Naive thymus-derived CD4-positive, alpha-beta T cell (primary cell): ENCODE measurements around the gene CNP. TPM values are rescaled to one million over a fixed set of nuclear protein-coding genes. Genes with fewer than 3 reads are reported as not detected.

Experiments used
- ATAC-seq: fragments of 150-1000 bp; cut with Tn5 transposase; 2 replicates; pipeline ENCODE4 v1.10.0; 2021; ENCODE audit warnings: mild to moderate bottlenecking, moderate library complexity
- CTCF ChIA-PET: fragments of 350-600 bp; sonication (Branson Sonifier 250); formaldehyde crosslinking; loops from one replicate; lab custom pipeline; 2021; ENCODE audit warnings: antibody characterized with exemption; lab: Charles Lee
- POLR2A ChIA-PET: fragments of 350-600 bp; sonication (Branson Sonifier 250); formaldehyde crosslinking; loops from one replicate; lab custom pipeline; 2021; ENCODE audit warnings: antibody characterized with exemption, inconsistent platforms; lab: Charles Lee
- DNase-seq, 9 donors: peaks; one replicate each; pipeline versions ENCODE4 v3.0.0 to v3.0.0-alpha.2; 2020 to 2022; ENCODE audit warnings: mixed read lengths in 1 of 9
- H3K27ac ChIP-seq: one replicate; pipeline ENCODE4 v1.7.0; 2013; ENCODE audit warnings: mild to moderate bottlenecking, low read depth, low read length, moderate library complexity
- H3K27me3 ChIP-seq, 2 donors: one replicate each; pipeline ENCODE4 v1.7.0; 2013; ENCODE audit warnings: low read length in 2 of 2, mild to moderate bottlenecking in 2 of 2, moderate library complexity in 2 of 2; ENCODE audit not compliant: control insufficient read depth in 2 of 2, insufficient read depth in 2 of 2
- H3K36me3 ChIP-seq, 3 experiments: 1 replicate in 2 of 3; 2 replicates in 1 of 3; pipeline ENCODE4 v1.7.0; 2013; ENCODE audit warnings: low read length in 3 of 3, mild to moderate bottlenecking in 3 of 3, moderate library complexity in 1 of 3; ENCODE audit not compliant: insufficient read depth in 3 of 3, control insufficient read depth in 2 of 3
- H3K4me1 ChIP-seq, 2 donors: one replicate each; pipeline ENCODE4 v1.7.0; 2013; ENCODE audit warnings: low read length in 2 of 2, mild to moderate bottlenecking in 2 of 2, moderate library complexity in 1 of 2; ENCODE audit not compliant: control insufficient read depth in 2 of 2, insufficient read depth in 2 of 2
- H3K4me3 ChIP-seq: 2 replicates; pipeline ENCODE4 v1.7.0; 2013; ENCODE audit warnings: mild to moderate bottlenecking, low read length
- H3K9me3 ChIP-seq, 3 experiments: 1 replicate in 2 of 3; 2 replicates in 1 of 3; pipeline ENCODE4 v1.7.0; 2013; ENCODE audit warnings: low read length in 3 of 3; ENCODE audit not compliant: control insufficient read depth in 2 of 3
- H3K27ac Mint-ChIP-seq, 9 donors: one replicate each; pipeline ENCODE4 v1.8.0; 2020 to 2022; ENCODE audit warnings: mixed read lengths in 9 of 9, mild to moderate bottlenecking in 8 of 9, moderate library complexity in 5 of 9, inconsistent platforms in 2 of 9
- H3K27me3 Mint-ChIP-seq, 5 donors: one replicate each; pipeline ENCODE4 v1.8.0; 2021 to 2022; ENCODE audit warnings: mixed read lengths in 5 of 5, mild to moderate bottlenecking in 1 of 5
- H3K36me3 Mint-ChIP-seq, 5 donors: one replicate each; pipeline ENCODE4 v1.8.0; 2020 to 2022; ENCODE audit warnings: mixed read lengths in 5 of 5, mild to moderate bottlenecking in 3 of 5, inconsistent platforms in 1 of 5
- H3K4me1 Mint-ChIP-seq, 7 donors: one replicate each; pipeline ENCODE4 v1.8.0; 2020 to 2022; ENCODE audit warnings: mixed read lengths in 7 of 7, mild to moderate bottlenecking in 3 of 7, inconsistent platforms in 1 of 7
- H3K4me3 Mint-ChIP-seq, 10 donors: one replicate each; pipeline ENCODE4 v1.8.0; 2020 to 2022; ENCODE audit warnings: mild to moderate bottlenecking in 10 of 10, mixed read lengths in 10 of 10, moderate library complexity in 6 of 10, inconsistent platforms in 2 of 10
- H3K9me3 Mint-ChIP-seq, 11 donors: one replicate each; pipeline ENCODE4 v1.8.0; 2020 to 2022; ENCODE audit warnings: mixed read lengths in 11 of 11, mild to moderate bottlenecking in 4 of 11, inconsistent platforms in 1 of 11, moderate library complexity in 1 of 11
- intact Hi-C, 2 donors: fragments of 100-400 bp; cut with micrococcal nuclease; formaldehyde crosslinking; loops; one replicate each; pipeline ENCODE4 v1.15.1; 2023
- polyA plus RNA-seq, 2 donors: library from polyadenylated mRNA; unstranded; fragments of 300-500 nt; fragmentation: Illumina TruSeq; gene quantifications; one replicate each; pipeline ENCODE4 v1.2.3, GENCODE V29; 2021
- total RNA-seq, 6 experiments: library from RNA in 5 of 6; stranded (reverse) in 5 of 6; gene quantifications; 1 replicate in 5 of 6; 2 replicates in 1 of 6; pipeline ENCODE4 v1.2.3 and lab custom pipeline; 2021 to 2026

CNP gene
- total and polyA plus RNA-seq, 7 experiments from 2014 or later, result 29.6 to 86.3 (median 32.5) TPM

GRCh38 chr17:41996855-41997164 is 30.2 kb downstream of the CNP start:
- H3K27ac ChIP-seq, result no peak overlapping the region
- DNase-seq (no peak), ATAC-seq (no peak)
- no peaks in the 10 kb centered on the region for H3K9me3 ChIP-seq
- no peak overlapping the region for H3K4me3 Mint-ChIP-seq
- CTCF ChIA-PET, result interaction anchor here (0.9 kb wide), 1 partner anchor 10 kb away, joined by 4 read pairs; no protein-coding TSS in a partner anchor
- H3K36me3 ChIP-seq, result peaks cover 13 to 93% (median 29%) of the 10 kb centered on the region in 3 experiments
- peak overlapping the region in 1 of 9 donors; percentile 53 for H3K27ac Mint-ChIP-seq
- no peaks in the 10 kb centered on the region for H3K9me3 Mint-ChIP-seq
- peaks cover 4 to 36% (median 27%) of the 10 kb centered on the region in 5 donors for H3K36me3 Mint-ChIP-seq
- H3K27me3 Mint-ChIP-seq, result no peaks in the 10 kb centered on the region
- no peak overlapping the region for H3K4me3 ChIP-seq
- intact Hi-C loops, result no loop called here
- no peaks in the 10 kb centered on the region for H3K27me3 ChIP-seq
- POLR2A ChIA-PET, result interaction anchor here (1.6 kb wide), 1 partner anchor 23 kb away, joined by 6 read pairs; the partner anchor contains the start of gene NKIRAS2
- H3K4me1 ChIP-seq, result no peaks in the 10 kb centered on the region
- H3K4me1 Mint-ChIP-seq, result peaks cover 0 to 11% (median 0%) of the 10 kb centered on the region in 7 donors

GRCh38 chr17:41998497-41998896 is 31.9 kb downstream of the CNP start:
- POLR2A ChIA-PET, result no interaction called here
- H3K4me3 Mint-ChIP-seq, result no peak overlapping the region
- ATAC-seq (no peak), DNase-seq (no peak)
- no peaks in the 10 kb centered on the region for H3K9me3 Mint-ChIP-seq
- no peaks in the 10 kb centered on the region for H3K27me3 ChIP-seq
- H3K4me3 ChIP-seq, result no peak overlapping the region
- H3K4me1 ChIP-seq, result no peaks in the 10 kb centered on the region
- H3K36me3 Mint-ChIP-seq, result peaks cover 4 to 37% (median 20%) of the 10 kb centered on the region in 5 donors
- H3K27ac ChIP-seq, result no peak overlapping the region
- no peaks in the 10 kb centered on the region for H3K27me3 Mint-ChIP-seq
- peaks cover 13 to 93% (median 34%) of the 10 kb centered on the region in 3 experiments for H3K36me3 ChIP-seq
- intact Hi-C loops, result no loop called here
- peaks cover 0 to 24% (median 11%) of the 10 kb centered on the region in 7 donors for H3K4me1 Mint-ChIP-seq
- CTCF ChIA-PET, result no interaction called here
- peak overlapping the region in 1 of 9 donors; percentile 4 for H3K27ac Mint-ChIP-seq
- no peaks in the 10 kb centered on the region for H3K9me3 ChIP-seq

- no peaks in the 10 kb centered on the region for H3K27me3 ChIP-seq
- H3K4me3 ChIP-seq, result no peak overlapping the region
- ChIA-PET POLR2A (no interaction called here), CTCF (no interaction called here)
- peaks cover 13 to 75% (median 20%) of the 10 kb centered on the region in 3 experiments for H3K36me3 ChIP-seq
- Mint-ChIP-seq H3K9me3 (no peaks in the 10 kb centered on the region), H3K27me3 (no peaks in the 10 kb centered on the region), H3K36me3 (peaks cover 4 to 32% (median 14%) of the 10 kb centered on the region in 5 donors), H3K4me3 (no peak overlapping the region), H3K27ac (peak overlapping the region in 2 of 9 donors; percentile 9 to 37), H3K4me1 (peaks cover 7 to 35% (median 27%) of the 10 kb centered on the region in 7 donors)
- intact Hi-C loops, result no loop called here
- no peaks in the 10 kb centered on the region for H3K9me3 ChIP-seq
- ATAC-seq, result no peak
- H3K27ac ChIP-seq, result no peak overlapping the region
- no peaks in the 10 kb centered on the region for H3K4me1 ChIP-seq
- DNase-seq, result no peak
Measured at GRCh38 chr17:42000413-42001133, 34.0 kb downstream of the CNP start.

GRCh38 chr17:42001729-42002128 is 35.1 kb downstream of the CNP start:
- Mint-ChIP-seq H3K27me3 (no peaks in the 10 kb centered on the region), H3K9me3 (no peaks in the 10 kb centered on the region), H3K4me3 (no peak overlapping the region), H3K27ac (no peak overlapping the region), H3K4me1 (peaks cover 8 to 35% (median 29%) of the 10 kb centered on the region in 7 donors), H3K36me3 (peaks cover 0 to 22% (median 10%) of the 10 kb centered on the region in 5 donors)
- DNase-seq (no peak), ATAC-seq (no peak)
- Histone ChIP-seq H3K4me3 (no peak overlapping the region), H3K9me3 (no peaks in the 10 kb centered on the region), H3K4me1 (no peaks in the 10 kb centered on the region), H3K27me3 (no peaks in the 10 kb centered on the region), H3K27ac (no peak overlapping the region), H3K36me3 (peaks cover 12 to 63% (median 18%) of the 10 kb centered on the region in 3 experiments)
- ChIA-PET POLR2A (interaction anchor here (1.4 kb wide), 1 partner anchor 23 kb away, joined by 3 read pairs; no protein-coding TSS in a partner anchor), CTCF (no interaction called here)
- intact Hi-C loops, result no loop called here

GRCh38 chr17:42002175-42002791 is 35.7 kb downstream of the CNP start:
- H3K9me3 ChIP-seq, result no peaks in the 10 kb centered on the region
- H3K27ac Mint-ChIP-seq, result peak overlapping the region in 1 of 9 donors; percentile 16
- H3K4me3 ChIP-seq, result no peak overlapping the region
- no peak for ATAC-seq
- ChIA-PET CTCF (interaction anchor here (0.6 kb wide), 1 partner anchor 38 kb away, joined by 3 read pairs; no protein-coding TSS in a partner anchor), POLR2A (interaction anchor here (0.6 to 1.4 kb wide), 3 partner anchors 14 to 51 kb away, joined by 3 read pairs; no protein-coding TSS in a partner anchor)
- no peak overlapping the region for H3K27ac ChIP-seq
- no peaks in the 10 kb centered on the region for H3K27me3 Mint-ChIP-seq
- intact Hi-C loops, result no loop called here
- peaks cover 7 to 58% (median 18%) of the 10 kb centered on the region in 3 experiments for H3K36me3 ChIP-seq
- peaks cover 12 to 40% (median 33%) of the 10 kb centered on the region in 7 donors for H3K4me1 Mint-ChIP-seq
- no peak for DNase-seq
- H3K4me3 Mint-ChIP-seq, result no peak overlapping the region
- no peaks in the 10 kb centered on the region for H3K27me3 ChIP-seq
- H3K4me1 ChIP-seq, result no peaks in the 10 kb centered on the region
- peaks cover 0 to 20% (median 7%) of the 10 kb centered on the region in 5 donors for H3K36me3 Mint-ChIP-seq
- no peaks in the 10 kb centered on the region for H3K9me3 Mint-ChIP-seq

GRCh38 chr17:42002792-42003301 is 36.3 kb downstream of the CNP start:
- peaks cover 13 to 42% (median 33%) of the 10 kb centered on the region in 7 donors for H3K4me1 Mint-ChIP-seq
- Histone ChIP-seq H3K27me3 (no peaks in the 10 kb centered on the region), H3K4me1 (no peaks in the 10 kb centered on the region), H3K36me3 (peaks cover 6 to 52% (median 18%) of the 10 kb centered on the region in 3 experiments), H3K27ac (no peak overlapping the region), H3K9me3 (no peaks in the 10 kb centered on the region), H3K4me3 (no peak overlapping the region)
- intact Hi-C loops, result no loop called here
- CTCF ChIA-PET, result interaction anchor here (0.6 kb wide), 1 partner anchor 39 kb away, joined by 3 read pairs; no protein-coding TSS in a partner anchor
- ATAC-seq, result no peak
- POLR2A ChIA-PET, result interaction anchor here (0.6 to 1.4 kb wide), 4 partner anchors 13 to 530 kb away, joined by 3 read pairs; no protein-coding TSS in a partner anchor
- no peaks in the 10 kb centered on the region for H3K27me3 Mint-ChIP-seq
- peak overlapping the region in 2 of 9 donors; percentile 14 to 43 for H3K27ac Mint-ChIP-seq
- H3K4me3 Mint-ChIP-seq, result no peak overlapping the region
- DNase-seq, result no peak
- no peaks in the 10 kb centered on the region for H3K9me3 Mint-ChIP-seq
- peaks cover 0 to 21% (median 7%) of the 10 kb centered on the region in 5 donors for H3K36me3 Mint-ChIP-seq
